GM13976 (cell line): ENCODE data around the gene NIM1K.
A peak's percentile ranks its signal among the peaks of the same experiment; 100 is the strongest.

Experiments used
- DNase-seq: peaks from one replicate; pipeline ENCODE4 v3.0.0; 2012; ENCODE audit warnings: low spot score
- in situ Hi-C: fragments of 300-500 bp; cut with MboI; formaldehyde crosslinking; loops from one replicate; pipeline ENCODE4 v1.12.0; 2022; ENCODE audit warnings: low sequenced_read_pairs, mixed read lengths, inconsistent platforms; ENCODE audit not compliant: unreplicated experiment
- TF ChIP-seq, protein P1 (sequence below): IDR thresholded peaks from 2 replicates; pipeline ENCODE4 v1.5.1; 2012; ENCODE audit warnings: borderline replicate concordance, mild to moderate bottlenecking; ENCODE audit not compliant: insufficient read depth; ENCODE audit errors: extremely low read depth, missing control alignments, control extremely low read depth

NIM1K gene

DNA sequence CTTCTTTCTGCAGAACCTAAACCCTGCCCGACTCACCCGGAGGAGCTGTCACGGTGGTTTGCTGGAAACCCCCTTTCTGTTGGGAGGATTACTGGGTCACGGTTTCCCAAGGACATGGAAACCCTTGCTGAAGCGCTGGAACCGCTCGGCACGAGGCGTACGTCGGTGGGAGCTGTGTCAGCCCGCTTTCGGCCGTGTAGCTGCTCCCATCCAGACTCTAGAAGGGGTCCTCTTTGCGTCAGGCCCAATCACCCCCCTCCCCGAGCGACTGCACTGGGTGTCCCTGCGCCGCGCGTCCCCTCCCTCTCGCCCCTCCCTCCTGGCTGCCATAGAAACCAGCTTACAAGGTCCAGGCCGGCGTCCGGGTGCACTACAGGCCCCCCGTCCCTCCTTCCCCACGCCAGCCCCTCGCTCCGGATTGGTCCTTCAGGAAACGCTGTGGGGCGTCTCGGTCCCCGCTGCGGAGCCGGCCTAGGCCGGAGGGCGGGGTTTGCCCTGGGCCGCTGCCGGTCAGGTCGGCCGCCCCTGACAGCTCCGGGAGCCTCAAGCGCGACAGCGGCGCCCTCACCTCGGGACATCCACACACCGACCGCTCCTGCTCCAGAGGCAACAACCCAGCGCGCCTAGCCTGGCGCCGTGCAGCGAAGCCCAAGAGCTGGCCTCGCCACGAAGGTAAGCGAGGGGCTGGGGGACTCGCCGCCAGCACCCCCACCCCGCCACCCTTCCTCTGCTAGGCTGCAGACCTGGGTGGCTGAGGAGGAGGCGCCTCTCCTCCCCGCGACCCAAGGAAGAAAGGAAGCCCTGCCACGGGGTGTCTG, at the start of gene NIM1K:
NIM1K (plus strand) TSS at position 486 of the 818 bp plus-strand sequence. CDS start 53,551 bp downstream, outside the sequence.
- in situ Hi-C loops, result no loop called here
- DNase-seq, result peak; percentile 87
- TF ChIP-seq, protein P1, sequence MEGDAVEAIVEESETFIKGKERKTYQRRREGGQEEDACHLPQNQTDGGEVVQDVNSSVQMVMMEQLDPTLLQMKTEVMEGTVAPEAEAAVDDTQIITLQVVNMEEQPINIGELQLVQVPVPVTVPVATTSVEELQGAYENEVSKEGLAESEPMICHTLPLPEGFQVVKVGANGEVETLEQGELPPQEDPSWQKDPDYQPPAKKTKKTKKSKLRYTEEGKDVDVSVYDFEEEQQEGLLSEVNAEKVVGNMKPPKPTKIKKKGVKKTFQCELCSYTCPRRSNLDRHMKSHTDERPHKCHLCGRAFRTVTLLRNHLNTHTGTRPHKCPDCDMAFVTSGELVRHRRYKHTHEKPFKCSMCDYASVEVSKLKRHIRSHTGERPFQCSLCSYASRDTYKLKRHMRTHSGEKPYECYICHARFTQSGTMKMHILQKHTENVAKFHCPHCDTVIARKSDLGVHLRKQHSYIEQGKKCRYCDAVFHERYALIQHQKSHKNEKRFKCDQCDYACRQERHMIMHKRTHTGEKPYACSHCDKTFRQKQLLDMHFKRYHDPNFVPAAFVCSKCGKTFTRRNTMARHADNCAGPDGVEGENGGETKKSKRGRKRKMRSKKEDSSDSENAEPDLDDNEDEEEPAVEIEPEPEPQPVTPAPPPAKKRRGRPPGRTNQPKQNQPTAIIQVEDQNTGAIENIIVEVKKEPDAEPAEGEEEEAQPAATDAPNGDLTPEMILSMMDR, result no peak

DNA sequence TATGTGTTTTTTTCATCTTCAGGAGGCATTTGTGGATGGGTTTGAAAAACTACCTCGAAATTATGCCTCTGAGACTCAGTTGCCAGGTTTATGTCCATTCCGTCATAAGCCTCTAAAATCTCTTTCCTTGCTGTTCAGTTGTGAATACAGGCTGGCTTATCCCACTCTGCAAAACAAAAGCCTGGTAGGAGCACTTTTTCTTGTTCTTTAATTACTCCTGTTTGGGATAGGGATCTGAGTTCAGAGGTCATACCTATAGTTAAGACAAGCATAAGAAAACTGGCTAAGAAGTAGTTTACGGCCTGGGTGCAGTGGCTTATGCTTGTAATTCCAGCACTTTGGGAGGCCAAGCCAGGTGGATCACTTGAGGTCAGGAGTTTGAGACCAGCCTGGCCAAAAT, 47.0 kb upstream of the NIM1K start:
- in situ Hi-C loops, result no loop called here
- TF ChIP-seq, protein P1, result no peak
- no peak for DNase-seq

GRCh38 chr5:43146958-43147357, 45.1 kb upstream of the NIM1K start:
- DNase-seq, result no peak
- in situ Hi-C loops, result no loop called here
- TF ChIP-seq, protein P1, result no peak

DNA sequence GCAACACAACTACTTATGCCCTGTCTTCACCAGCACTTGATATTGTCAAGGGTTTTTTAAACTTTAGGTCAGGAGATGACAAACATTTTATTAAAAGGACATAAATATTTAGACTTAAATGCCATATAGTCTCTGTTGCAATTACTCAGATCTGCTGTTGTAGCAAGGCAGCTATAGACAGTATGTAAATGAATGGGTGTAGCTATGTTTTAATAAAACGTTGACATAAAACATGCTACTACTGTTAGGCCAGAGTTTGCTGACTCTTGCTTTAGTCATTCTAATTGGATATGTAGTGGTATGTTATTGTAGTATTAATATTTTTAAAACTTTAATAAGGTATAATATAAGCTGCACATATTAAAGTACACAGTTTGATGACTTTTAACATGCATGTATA, 43.6 kb upstream of the NIM1K start:
- no peak for DNase-seq
- in situ Hi-C loops, result no loop called here
- TF ChIP-seq, protein P1, result no peak

GRCh38 chr5:43149231-43149630, 42.8 kb upstream of the NIM1K start:
- TF ChIP-seq, protein P1, result no peak
- DNase-seq, result no peak
- in situ Hi-C loops, result no loop called here

DNA sequence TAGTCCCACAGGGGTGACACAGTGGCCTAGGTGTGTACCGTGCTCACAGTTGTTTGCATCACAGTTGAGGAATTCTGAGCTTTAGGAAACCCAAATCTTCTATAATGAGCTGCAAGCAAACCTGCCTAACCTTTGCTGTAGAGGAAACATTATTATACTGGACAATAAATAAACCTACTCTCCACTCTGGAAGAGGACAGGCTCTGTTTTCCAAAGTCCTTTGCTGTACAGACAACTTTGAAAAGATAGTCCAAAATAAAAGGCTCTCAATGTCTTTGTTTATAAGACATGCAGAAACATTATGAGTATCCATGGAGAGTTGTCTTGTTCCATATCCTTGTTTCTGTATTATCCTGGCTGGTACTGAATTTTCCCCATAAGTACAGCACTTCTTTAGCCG, 42.0 kb upstream of the NIM1K start:
- DNase-seq, result no peak
- TF ChIP-seq, protein P1, result no peak
- in situ Hi-C loops, result no loop called here
